GM23248 (cell line): ENCODE measurements around the gene GSTT4. TPM values are rescaled to one million over a fixed set of nuclear protein-coding genes. Genes with fewer than 3 reads are reported as not detected.
A peak's percentile ranks its signal among the peaks of the same experiment; 100 is the strongest.

Experiments
- DNase-seq: peaks from one replicate; pipeline ENCODE4 v3.0.0-alpha.2; 2015
- H2AFZ ChIP-seq: fragments of 200-600 bp; sonication (generic); 2 replicates; pipeline ENCODE4 v1.6.1; 2016; ENCODE audit warnings: antibody characterized with exemption
- H3F3A ChIP-seq: fragments of 200-600 bp; sonication (generic); 2 replicates; pipeline ENCODE4 v1.6.1; 2016; ENCODE audit warnings: mild to moderate bottlenecking, antibody characterized with exemption, mixed run types; ENCODE audit not compliant: insufficient read depth
- H3K27ac ChIP-seq: fragments of 200-600 bp; sonication (generic); 2 replicates; pipeline ENCODE4 v1.5.1; 2016; ENCODE audit warnings: mild to moderate bottlenecking
- H3K27me3 ChIP-seq: fragments of 200-600 bp; sonication (generic); replicated peaks from 2 replicates; pipeline ENCODE4 v1.6.1; 2016; ENCODE audit warnings: mild to moderate bottlenecking; ENCODE audit not compliant: insufficient read depth
- H3K36me3 ChIP-seq: fragments of 200-600 bp; sonication (generic); 2 replicates; pipeline ENCODE4 v1.6.1; 2016; ENCODE audit warnings: low read depth, mild to moderate bottlenecking
- H3K4me1 ChIP-seq: fragments of 200-600 bp; sonication (generic); 2 replicates; pipeline ENCODE4 v1.6.1; 2016; ENCODE audit warnings: mild to moderate bottlenecking; ENCODE audit not compliant: insufficient read depth
- H3K4me2 ChIP-seq: fragments of 200-600 bp; sonication (generic); one replicate; pipeline ENCODE4 v1.6.1; 2016; ENCODE audit warnings: mild to moderate bottlenecking; ENCODE audit not compliant: unreplicated experiment
- H3K4me3 ChIP-seq: fragments of 200-600 bp; sonication (generic); 2 replicates; pipeline ENCODE4 v1.5.1; 2016; ENCODE audit warnings: mild to moderate bottlenecking
- H3K79me2 ChIP-seq: fragments of 200-600 bp; sonication (generic); 2 replicates; pipeline ENCODE4 v1.6.1; 2016; ENCODE audit warnings: mild to moderate bottlenecking; ENCODE audit not compliant: insufficient read depth
- H3K9ac ChIP-seq: fragments of 200-600 bp; sonication (generic); 2 replicates; pipeline ENCODE4 v1.6.1; 2016; ENCODE audit warnings: mild to moderate bottlenecking
- H3K9me2 ChIP-seq: fragments of 200-600 bp; sonication (generic); 2 replicates; pipeline ENCODE4 v1.6.1; 2016; ENCODE audit warnings: mixed run types, mild to moderate bottlenecking, moderate library complexity; ENCODE audit not compliant: insufficient read depth
- H3K9me3 ChIP-seq: fragments of 200-600 bp; sonication (generic); one replicate; pipeline ENCODE4 v1.6.1; 2017; ENCODE audit warnings: low read depth
- H4K20me1 ChIP-seq: fragments of 200-600 bp; sonication (generic); 2 replicates; pipeline ENCODE4 v1.6.0; 2016; ENCODE audit not compliant: insufficient read depth
- EZH2 ChIP-seq: fragments of 200-600 bp; sonication (generic); IDR thresholded peaks from 2 replicates; pipeline ENCODE4 v1.6.1; 2018; ENCODE audit warnings: antibody characterized with exemption, mild to moderate bottlenecking; ENCODE audit not compliant: insufficient read depth, poor library complexity, severe bottlenecking
- EZH2phosphoT487 ChIP-seq: fragments of 200-600 bp; sonication (generic); IDR thresholded peaks from 2 replicates; pipeline ENCODE4 v1.6.1; 2018; ENCODE audit warnings: antibody characterized with exemption, moderate library complexity, mild to moderate bottlenecking, low read depth; ENCODE audit not compliant: insufficient read depth
- WGBS, 2 experiments: methylation state at CpG; one replicate each; pipeline ENCODE4 v1.1.6; 2015 to 2017; ENCODE audit warnings: low lambda C conversion rate in 2 of 2, low coverage in 1 of 2; ENCODE audit errors: missing lambda C conversion rate in 2 of 2; 5-methylcytosine and 5-hydroxymethylcytosine counted together
- in situ Hi-C: fragments of 300-500 bp; cut with MboI; formaldehyde crosslinking; loops from 2 replicates; pipeline ENCODE4 v1.15.0; 2020
- polyA plus RNA-seq: library from polyadenylated mRNA; unstranded; fragments of >200 nt; fragmentation: Nextera tagmentation; extraction: Ambion mirVana; gene quantifications from 2 replicates; pipeline ENCODE4 v1.2.1, GENCODE V29; 2016
- total RNA-seq: library from RNA; depleted of rRNA; stranded (reverse); fragments of >200 nt; shearing (Covaris generic); gene quantifications from 2 replicates; pipeline ENCODE4 v1.2.3, GENCODE V29; 2014

The GSTT4 gene
- total and polyA plus RNA-seq, 2 experiments from 2014 or later = not detected

GRCh38 chr22:24021304-24021703 is 16.1 kb upstream of the GSTT4 start:
- Histone ChIP-seq H3K4me3 (no peak overlapping the region), H3K9me2 (no peaks in the 10 kb centered on the region), H3K9me3 (no peaks in the 10 kb centered on the region), H2AFZ (no peak overlapping the region), H3K79me2 (peaks cover 100% of the 10 kb centered on the region), H3K4me2 (no peak overlapping the region), H3F3A (no peaks in the 10 kb centered on the region), H4K20me1 (0 out of 2 replicates have a peak, but pooled peaks cover 5% of the 10 kb centered on the region), H3K36me3 (no peaks in the 10 kb centered on the region), H3K9ac (no peak overlapping the region), H3K27me3 (no peaks in the 10 kb centered on the region), H3K4me1 (no peaks in the 10 kb centered on the region), H3K27ac (no peak overlapping the region)
- TF ChIP-seq EZH2 (no peak), EZH2phosphoT487 (no peak)
- DNase-seq = no peak
- in situ Hi-C loops = no loop called here
- 95 to 97% methylated on average over 3 of the region's 3 CpGs for WGBS, 2 experiments

GRCh38 chr22:24016156-24016555 is 10.9 kb upstream of the GSTT4 start:
- no peak overlapping the region for H3K4me3 ChIP-seq
- no peak for TF ChIP-seq EZH2phosphoT487
- TF ChIP-seq EZH2 = no peak
- H4K20me1 ChIP-seq = no peaks in the 10 kb centered on the region
- in situ Hi-C loops = no loop called here
- no peaks in the 10 kb centered on the region for H3K9me2 ChIP-seq
- no peaks in the 10 kb centered on the region for H3K27me3 ChIP-seq
- peaks cover 99% of the 10 kb centered on the region for H3K79me2 ChIP-seq
- no peak overlapping the region for H3K27ac ChIP-seq
- 0 out of 2 replicates have a peak, but pooled peaks cover 9% of the 10 kb centered on the region for H3K4me1 ChIP-seq
- no peak for DNase-seq
- H3F3A ChIP-seq = no peaks in the 10 kb centered on the region
- H3K9me3 ChIP-seq = no peaks in the 10 kb centered on the region
- no peak overlapping the region for H2AFZ ChIP-seq
- no peaks in the 10 kb centered on the region for H3K36me3 ChIP-seq
- 95 to 97% methylated on average over 1 of the region's 1 CpG for WGBS, 2 experiments
- H3K4me2 ChIP-seq = no peak overlapping the region
- H3K9ac ChIP-seq = no peak overlapping the region

- H3K4me3 ChIP-seq = peak overlapping the region; percentile 82
- peak overlapping the region; percentile 59 for H3K27ac ChIP-seq
- TF ChIP-seq EZH2 = no peak
- no peak for TF ChIP-seq EZH2phosphoT487
- H3K4me1 ChIP-seq = 0 out of 2 replicates have a peak, but pooled peaks cover 9% of the 10 kb centered on the region
- H3K9me2 ChIP-seq = no peaks in the 10 kb centered on the region
- H3K4me2 ChIP-seq = peak overlapping the region; percentile 99
- WGBS, 2 experiments = 2% methylated on average over 10 of the region's 10 CpGs
- no peaks in the 10 kb centered on the region for H3K36me3 ChIP-seq
- in situ Hi-C loops = no loop called here
- no peaks in the 10 kb centered on the region for H3K27me3 ChIP-seq
- no peaks in the 10 kb centered on the region for H3F3A ChIP-seq
- H3K9ac ChIP-seq = peak overlapping the region; percentile 82
- peaks cover 54% of the 10 kb centered on the region for H3K79me2 ChIP-seq
- no peaks in the 10 kb centered on the region for H3K9me3 ChIP-seq
- H2AFZ ChIP-seq = peak overlapping the region; percentile 80
- peak; percentile 34 for DNase-seq
- H4K20me1 ChIP-seq = no peaks in the 10 kb centered on the region
Measured at GRCh38 chr22:24011735-24012068, 6.4 kb upstream of the GSTT4 start.

GRCh38 chr22:24010018-24010391 is 4.8 kb upstream of the GSTT4 start:
- Histone ChIP-seq H3K4me3 (no peak overlapping the region), H3F3A (no peaks in the 10 kb centered on the region), H3K36me3 (no peaks in the 10 kb centered on the region), H3K9me2 (no peaks in the 10 kb centered on the region), H3K9me3 (no peaks in the 10 kb centered on the region), H3K27ac (no peak overlapping the region), H4K20me1 (no peaks in the 10 kb centered on the region), H3K9ac (no peak overlapping the region), H3K4me1 (0 out of 2 replicates have a peak, but pooled peaks cover 9% of the 10 kb centered on the region), H3K79me2 (peaks cover 37% of the 10 kb centered on the region), H2AFZ (no peak overlapping the region), H3K27me3 (no peaks in the 10 kb centered on the region), H3K4me2 (no peak overlapping the region)
- 91 to 98% methylated on average over 2 of the region's 2 CpGs for WGBS, 2 experiments
- no peak for DNase-seq
- TF ChIP-seq EZH2phosphoT487 (no peak), EZH2 (no peak)
- in situ Hi-C loops = no loop called here
